HepG2 (cell line): ENCODE measurements around the gene POLR3GL. TPM values are rescaled to one million over a fixed set of nuclear protein-coding genes. Genes with fewer than 3 reads are reported as not detected.

ENCODE experiments used
- ATAC-seq: fragments of 200-7000 bp; cut with Tn5 transposase; 3 replicates; pipeline ENCODE4 v1.9.1; 2020; ENCODE audit warnings: mild to moderate bottlenecking, moderate library complexity
- BruUV-seq: library from RNA; stranded (reverse); fragments of 400-500 nt; replicated peaks from 2 replicates; lab custom pipeline; 2021; lab: Mats Ljungman, UMichigan
- CTCF ChIA-PET: fragments of 300-600 bp; formaldehyde crosslinking; extraction: SDS; loops from one replicate; lab custom pipeline; 2021; ENCODE audit warnings: low total read pairs, inconsistent platforms, low intra/inter-chr PET ratio; lab: Yijun Ruan, JAX
- POLR2A ChIA-PET: fragments of 350-600 bp; sonication (Branson Sonifier 250); formaldehyde crosslinking; loops from one replicate; lab custom pipeline; 2020; ENCODE audit warnings: antibody characterized with exemption, inconsistent platforms; lab: Yijun Ruan, JAX
- DNase-seq: peaks from one replicate; pipeline ENCODE4 v3.0.0-alpha.2; 2015; ENCODE audit warnings: low spot score
- FAIRE-seq: peaks from 3 replicates; lab custom pipeline; 2011; peaks lifted over from hg19 to GRCh38; lab: Jason Lieb, UNC
- H2AFZ ChIP-seq: one replicate; pipeline ENCODE4 v1.6.1; 2011; ENCODE audit warnings: low read length, inconsistent platforms
- H3K27ac ChIP-seq: fragments of 300-600 bp; 3 replicates; pipeline ENCODE4 v1.8.0; 2011; ENCODE audit warnings: mixed run types, mild to moderate bottlenecking, mixed read lengths, low read length, inconsistent platforms; ENCODE audit not compliant: insufficient read depth; ENCODE audit errors: extremely low read length
- H3K27me3 ChIP-seq, 2 experiments: fragments of 200-600 bp in 1 of 2; 2 replicates in 1 of 2; 3 replicates in 1 of 2; pipeline versions ENCODE4 v1.6.0 to v1.8.0; 2011; ENCODE audit warnings: low read length in 2 of 2, mild to moderate bottlenecking in 2 of 2, moderate library complexity in 2 of 2, inconsistent platforms in 1 of 2; ENCODE audit not compliant: insufficient read depth in 2 of 2, control insufficient read depth in 1 of 2
- H3K36me3 ChIP-seq, 2 experiments: fragments of 200-600 bp in 1 of 2; replicated peaks in 1 of 2; 2 replicates in 1 of 2; 3 replicates in 1 of 2; pipeline versions ENCODE4 v1.5.1 to v1.8.0; 2011; ENCODE audit warnings: low read length in 2 of 2, inconsistent platforms in 1 of 2; ENCODE audit not compliant: insufficient read depth in 2 of 2, control insufficient read depth in 1 of 2
- H3K4me1 ChIP-seq: 2 replicates; pipeline ENCODE4 v1.5.1; 2012; ENCODE audit warnings: low read length, inconsistent platforms; ENCODE audit not compliant: insufficient read depth
- H3K4me2 ChIP-seq: 2 replicates; pipeline ENCODE4 v1.6.0; 2011; ENCODE audit warnings: low read depth, low read length, inconsistent platforms
- H3K4me3 ChIP-seq, 3 experiments: fragments of 200-600 bp in 1 of 3; sonication (generic), shearing (Covaris generic) in 1 of 3; replicated peaks in 1 of 3; 2 replicates each; pipeline ENCODE4 v1.5.1; 2011 to 2016; ENCODE audit warnings: low read length in 3 of 3, inconsistent platforms in 2 of 3, low read depth in 2 of 3, mild to moderate bottlenecking in 2 of 3, control low read depth in 1 of 3, mixed read lengths in 1 of 3; ENCODE audit not compliant: insufficient read depth in 1 of 3
- H3K79me2 ChIP-seq: one replicate; pipeline ENCODE4 v1.6.1; 2011; ENCODE audit warnings: low read length, inconsistent platforms; ENCODE audit not compliant: insufficient read depth
- H3K9ac ChIP-seq: 2 replicates; pipeline ENCODE4 v1.6.0; 2011; ENCODE audit warnings: mild to moderate bottlenecking, low read depth, low read length, inconsistent platforms; ENCODE audit not compliant: insufficient read depth
- H3K9me3 ChIP-seq: 2 replicates; pipeline ENCODE4 v1.5.1; 2012; ENCODE audit warnings: mild to moderate bottlenecking, low read length
- H4K20me1 ChIP-seq: 2 replicates; pipeline ENCODE4 v1.6.0; 2011; ENCODE audit warnings: inconsistent platforms, mild to moderate bottlenecking, low read length, moderate library complexity; ENCODE audit not compliant: insufficient read depth
- KLF6 ChIP-seq: IDR thresholded peaks from 2 replicates; pipeline ENCODE4 v1.8.0; 2016; ENCODE audit warnings: missing biosample characterization, missing genetic modification reagents
- ONECUT2 ChIP-seq: sonication (generic); formaldehyde crosslinking; IDR thresholded peaks from 2 replicates; pipeline ENCODE4 v1.4.0; 2020; ENCODE audit warnings: missing genetic modification reagents
- RFXAP ChIP-seq: sonication (generic); formaldehyde crosslinking; IDR thresholded peaks from 2 replicates; pipeline ENCODE4 v1.4.0; 2020; ENCODE audit warnings: missing genetic modification reagents, borderline replicate concordance
- SRSF1 ChIP-seq: fragments of 200-400 bp; formaldehyde crosslinking; optimal IDR thresholded peaks from 2 replicates; pipeline ENCODE3; 2017; ENCODE audit warnings: mild to moderate bottlenecking, low read depth, low read length, moderate library complexity
- TEF ChIP-seq: sonication (generic); formaldehyde crosslinking; IDR thresholded peaks from 2 replicates; pipeline ENCODE4 v1.5.0; 2020; ENCODE audit warnings: missing genetic modification reagents
- ZBTB42 ChIP-seq: sonication (generic); formaldehyde crosslinking; IDR thresholded peaks from 2 replicates; pipeline ENCODE4 v1.5.0; 2020; ENCODE audit warnings: mild to moderate bottlenecking, missing genetic modification reagents
- ZNF615 ChIP-seq: sonication (generic); formaldehyde crosslinking; IDR thresholded peaks from 2 replicates; pipeline ENCODE4 v1.5.0; 2020; ENCODE audit warnings: mild to moderate bottlenecking, missing genetic modification reagents, borderline replicate concordance
- ZNF878 ChIP-seq: sonication (generic); formaldehyde crosslinking; IDR thresholded peaks from 2 replicates; pipeline ENCODE4 v1.8.1; 2023; ENCODE audit warnings: mild to moderate bottlenecking, missing genetic modification reagents, moderate library complexity
- ZSCAN22 ChIP-seq: sonication (generic); formaldehyde crosslinking; IDR thresholded peaks from 2 replicates; pipeline ENCODE4 v1.4.0; 2020; ENCODE audit warnings: mild to moderate bottlenecking, missing genetic modification reagents
- WGBS: methylation state at CpG from one replicate; pipeline ENCODE4 v1.1.6; 2017; ENCODE audit warnings: low lambda C conversion rate; 5-methylcytosine and 5-hydroxymethylcytosine counted together
- in situ Hi-C: cut with HindIII; loops from 2 replicates; pipeline ENCODE4 v1.10.0; 2017; ENCODE audit warnings: low pct_unique_long_range_greater_than_20kb; ENCODE audit not compliant: extremely low pct_ligation_motif_present
- intact Hi-C: fragments of 100-400 bp; cut with micrococcal nuclease; formaldehyde crosslinking; loops from one replicate; pipeline ENCODE4 v1.10.0; 2022; ENCODE audit not compliant: unreplicated experiment
- polyA plus RNA-seq, 8 experiments: library from polyadenylated mRNA; depleted of rRNA in 3 of 8; stranded (reverse) in 7 of 8; unstranded in 1 of 8; fragments of >200 nt; fragmentation: Illumina TruSeq in 4 of 8; extraction: Trizol in 4 of 8; gene quantifications; 2 replicates each; pipeline versions ENCODE4 v1.2.1 to v1.2.3, GENCODE V29; 2011 to 2016; ENCODE audit warnings: low read depth in 4 of 8, missing spikeins in 1 of 8, mixed read lengths in 1 of 8; ENCODE audit not compliant: insufficient read depth in 1 of 8
- total RNA-seq, 5 experiments: library from RNA; depleted of rRNA; stranded (reverse); fragments of >200 nt; fragmentation: Illumina TruSeq; extraction: Trizol; gene quantifications; 2 replicates each; pipeline ENCODE4 v1.2.3, GENCODE V29; 2016; ENCODE audit warnings: low read depth in 1 of 5

POLR3GL gene
- total and polyA plus RNA-seq, 2 of the 13 experiments (the other 11 are each of a cell fraction or from before 2014, with no cell fraction given) = 11.5 to 12.4 TPM

- in situ Hi-C loops (loop anchor here (10.0 kb wide), 1 partner anchor 175 kb away; the partner anchor contains the start of gene NUDT17), intact Hi-C loops (no loop called here)
- Histone ChIP-seq H3K79me2 (no peaks in the 10 kb centered on the region), H3K9me3 (no peaks in the 10 kb centered on the region), H3K27me3 (no peaks in the 10 kb centered on the region), H3K27ac (no peak overlapping the region), H4K20me1 (no peaks in the 10 kb centered on the region), H3K4me1 (peaks cover 27% of the 10 kb centered on the region), H3K4me2 (no peak overlapping the region), H3K4me3 (no peak overlapping the region), H3K9ac (no peak overlapping the region), H2AFZ (no peak overlapping the region), H3K36me3 (no peaks in the 10 kb centered on the region)
- POLR2A ChIA-PET = interaction anchor here (1.0 to 2.3 kb wide), 5 partner anchors 12 to 33 kb away, joined by 3 to 15 read pairs (median 5); no protein-coding TSS in a partner anchor
- FAIRE-seq (no peak), ATAC-seq (no peak), DNase-seq (no peak)
- CTCF ChIA-PET = no interaction called here
- no peak for TF ChIP-seq ZNF615 (CRISPR knock-in tag)
- no peak for TF ChIP-seq ZSCAN22 (CRISPR knock-in tag)
- no peak for TF ChIP-seq ZNF878 (CRISPR knock-in tag)
- no peak for TF ChIP-seq TEF (CRISPR knock-in tag)
- no peak for TF ChIP-seq SRSF1
- no peak for TF ChIP-seq ZBTB42
- no peak for TF ChIP-seq KLF6 (CRISPR knock-in tag)
- TF ChIP-seq RFXAP (CRISPR knock-in tag) = no peak
- no peak for TF ChIP-seq ONECUT2 (CRISPR knock-in tag)
- no TSS peak for BruUV-seq
- WGBS = 95% methylated on average over 43 of the region's 43 CpGs
Measured at GRCh38 chr1:146019231-146020057, 55.0 kb downstream of the POLR3GL start.
